Neural cell (in vitro differentiated cells): ENCODE data around the gene NPR2. TPM values are rescaled to one million over a fixed set of nuclear protein-coding genes. Genes with fewer than 3 reads are reported as not detected.

Source experiments
- H2AFZ ChIP-seq: fragments of 200-600, 300-800 bp; sonication (generic), shearing (Covaris generic); 2 replicates; pipeline ENCODE4 v1.6.0; 2014; ENCODE audit warnings: low read depth, mild to moderate bottlenecking, antibody characterized with exemption, low read length, moderate library complexity
- H3F3A ChIP-seq: fragments of 200-600 bp; shearing (Covaris generic); 2 replicates; pipeline ENCODE4 v1.6.1; 2016; ENCODE audit warnings: mild to moderate bottlenecking, moderate library complexity, mixed read lengths, antibody characterized with exemption, low read length; ENCODE audit not compliant: insufficient read depth, poor library complexity, severe bottlenecking
- H3K27ac ChIP-seq: fragments of 200-600, 300-800 bp; sonication (generic), shearing (Covaris generic); 2 replicates; pipeline ENCODE4 v1.5.1; 2014; ENCODE audit warnings: mild to moderate bottlenecking, low read length, moderate library complexity
- H3K27me3 ChIP-seq: fragments of 300-800, 200-600 bp; sonication (generic), shearing (Covaris generic); 2 replicates; pipeline ENCODE4 v1.6.0; 2014; ENCODE audit warnings: mild to moderate bottlenecking, low read depth, low read length, moderate library complexity; ENCODE audit not compliant: insufficient read depth
- H3K36me3 ChIP-seq: fragments of 300-800, 200-600 bp; sonication (generic), shearing (Covaris generic); 2 replicates; pipeline ENCODE4 v1.5.1; 2014; ENCODE audit warnings: mild to moderate bottlenecking, antibody characterized with exemption, low read length, moderate library complexity; ENCODE audit not compliant: insufficient read depth
- H3K4me2 ChIP-seq: fragments of 300-800, 200-600 bp; sonication (generic), shearing (Covaris generic); 2 replicates; pipeline ENCODE4 v1.6.0; 2014; ENCODE audit warnings: mild to moderate bottlenecking, low read length
- H3K4me3 ChIP-seq: fragments of 300-800, 200-600 bp; sonication (generic), shearing (Covaris generic); 2 replicates; pipeline ENCODE4 v1.5.1; 2014; ENCODE audit warnings: mild to moderate bottlenecking, low read length, moderate library complexity
- H3K79me2 ChIP-seq: fragments of 200-600 bp; shearing (Covaris generic); replicated peaks from 2 replicates; pipeline ENCODE4 v1.6.0; 2014; ENCODE audit warnings: mild to moderate bottlenecking, low read length, moderate library complexity; ENCODE audit not compliant: insufficient read depth
- H3K9ac ChIP-seq: fragments of 300-800, 200-600 bp; sonication (generic), shearing (Covaris generic); 2 replicates; pipeline ENCODE4 v1.6.1; 2016; ENCODE audit warnings: mild to moderate bottlenecking, low read length, mixed read lengths
- H3K9me2 ChIP-seq: fragments of 200-600 bp; shearing (Covaris generic); 2 replicates; pipeline ENCODE4 v1.6.1; 2016; ENCODE audit warnings: mild to moderate bottlenecking, low read length, mixed read lengths; ENCODE audit not compliant: insufficient read depth
- H3K9me3 ChIP-seq: fragments of 200-600, 300-800 bp; sonication (generic), shearing (Covaris generic); 2 replicates; pipeline ENCODE4 v1.6.1; 2016; ENCODE audit warnings: mild to moderate bottlenecking, mixed run types, low read length, moderate library complexity, mixed read lengths
- H4K20me1 ChIP-seq: fragments of 200-600 bp; shearing (Covaris generic); 2 replicates; pipeline ENCODE4 v1.6.1; 2016; ENCODE audit warnings: mild to moderate bottlenecking, mixed run types; ENCODE audit not compliant: insufficient read depth
- CTCF ChIP-seq: fragments of 450-650 bp; IDR thresholded peaks from 2 replicates; pipeline ENCODE4 v1.5.1; 2014; ENCODE audit warnings: antibody characterized with exemption, mild to moderate bottlenecking, moderate library complexity; ENCODE audit not compliant: poor library complexity, severe bottlenecking
- EP300 ChIP-seq: fragments of 450-650 bp; conservative IDR thresholded peaks from 2 replicates; pipeline ENCODE4 v1.6.1; 2014; ENCODE audit warnings: antibody characterized with exemption, mild to moderate bottlenecking, moderate library complexity; ENCODE audit not compliant: poor library complexity, severe bottlenecking
- EZH2 ChIP-seq: fragments of 200-600, 300-800 bp; shearing (Covaris generic), sonication (generic); IDR thresholded peaks from 2 replicates; pipeline ENCODE4 v1.6.1; 2014; ENCODE audit warnings: antibody characterized with exemption, low read length, borderline replicate concordance, mild to moderate bottlenecking; ENCODE audit not compliant: insufficient read depth, poor library complexity, severe bottlenecking
- MXI1 ChIP-seq: fragments of 450-650 bp; conservative IDR thresholded peaks from 2 replicates; pipeline ENCODE4 v1.6.1; 2014; ENCODE audit warnings: antibody characterized with exemption, mild to moderate bottlenecking; ENCODE audit not compliant: poor library complexity, severe bottlenecking
- POLR2AphosphoS5 ChIP-seq: IDR thresholded peaks from 2 replicates; pipeline ENCODE4 v1.6.1; 2012
- RAD21 ChIP-seq: fragments of 450-650 bp; conservative IDR thresholded peaks from 2 replicates; pipeline ENCODE4 v1.6.1; 2014; ENCODE audit warnings: antibody characterized with exemption, mild to moderate bottlenecking, moderate library complexity
- SMC3 ChIP-seq: fragments of 450-650 bp; conservative IDR thresholded peaks from 2 replicates; pipeline ENCODE4 v1.6.1; 2014; ENCODE audit warnings: antibody characterized with exemption, mild to moderate bottlenecking, moderate library complexity; ENCODE audit not compliant: poor library complexity
- TAF1 ChIP-seq: IDR thresholded peaks from 2 replicates; pipeline ENCODE4 v1.6.1; 2012; ENCODE audit warnings: low read depth
- polyA plus RNA-seq: library from polyadenylated mRNA; depleted of rRNA; stranded (reverse); fragments of >200 nt; gene quantifications from 2 replicates; pipeline ENCODE4 v1.2.3, GENCODE V29; 2014
- TF ChIP-seq, protein P1 (sequence below): IDR thresholded peaks from 2 replicates; pipeline ENCODE4 v1.6.1; 2012; ENCODE audit warnings: borderline replicate concordance

Gene NPR2
- polyA plus RNA-seq, 1 donor from 2014 or later = 9.6 TPM

DNA sequence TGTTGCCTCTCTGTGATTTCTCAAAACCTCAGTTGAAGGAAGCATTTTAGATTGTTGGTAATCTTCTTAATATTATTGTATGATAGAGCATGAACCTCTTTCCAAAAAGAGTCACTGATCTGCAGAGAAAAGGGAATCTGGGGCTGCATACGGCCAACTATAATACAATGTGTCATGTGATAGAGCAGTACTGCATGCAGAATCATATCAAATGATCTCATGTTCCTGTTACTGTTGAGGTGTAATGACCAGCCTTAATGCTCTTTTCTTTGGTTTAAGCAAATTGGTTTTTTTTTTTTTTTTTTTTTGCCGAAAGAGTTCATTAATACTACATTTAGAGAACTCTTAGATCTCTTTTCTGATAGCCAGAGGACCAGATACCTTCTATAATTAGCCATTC is 24.4 kb upstream of the NPR2 start:
- Histone ChIP-seq H3K9me3 (no peaks in the 10 kb centered on the region), H3K27me3 (no peaks in the 10 kb centered on the region), H3K4me3 (no peak overlapping the region), H3K4me2 (no peak overlapping the region), H2AFZ (no peak overlapping the region), H3K27ac (no peak overlapping the region), H3F3A (no peaks in the 10 kb centered on the region), H3K9ac (no peak overlapping the region), H4K20me1 (no peaks in the 10 kb centered on the region), H3K79me2 (peaks cover 3% of the 10 kb centered on the region), H3K36me3 (no peaks in the 10 kb centered on the region), H3K9me2 (no peaks in the 10 kb centered on the region)
- no peak for TF ChIP-seq RAD21
- no peak for TF ChIP-seq EZH2

- Histone ChIP-seq H3F3A (no peaks in the 10 kb centered on the region), H2AFZ (no peak overlapping the region), H4K20me1 (no peaks in the 10 kb centered on the region), H3K27ac (no peak overlapping the region), H3K79me2 (peaks cover 3% of the 10 kb centered on the region), H3K9ac (no peak overlapping the region), H3K9me3 (no peaks in the 10 kb centered on the region), H3K4me2 (no peak overlapping the region), H3K27me3 (no peaks in the 10 kb centered on the region), H3K4me3 (no peak overlapping the region), H3K9me2 (no peaks in the 10 kb centered on the region), H3K36me3 (no peaks in the 10 kb centered on the region)
- no peak for TF ChIP-seq SMC3
- TF ChIP-seq POLR2AphosphoS5 = no peak
- TF ChIP-seq TAF1 = no peak
- no peak for TF ChIP-seq RAD21
- TF ChIP-seq CTCF = no peak
- no peak for TF ChIP-seq EZH2
- TF ChIP-seq EP300 = no peak
- TF ChIP-seq, protein P1, sequence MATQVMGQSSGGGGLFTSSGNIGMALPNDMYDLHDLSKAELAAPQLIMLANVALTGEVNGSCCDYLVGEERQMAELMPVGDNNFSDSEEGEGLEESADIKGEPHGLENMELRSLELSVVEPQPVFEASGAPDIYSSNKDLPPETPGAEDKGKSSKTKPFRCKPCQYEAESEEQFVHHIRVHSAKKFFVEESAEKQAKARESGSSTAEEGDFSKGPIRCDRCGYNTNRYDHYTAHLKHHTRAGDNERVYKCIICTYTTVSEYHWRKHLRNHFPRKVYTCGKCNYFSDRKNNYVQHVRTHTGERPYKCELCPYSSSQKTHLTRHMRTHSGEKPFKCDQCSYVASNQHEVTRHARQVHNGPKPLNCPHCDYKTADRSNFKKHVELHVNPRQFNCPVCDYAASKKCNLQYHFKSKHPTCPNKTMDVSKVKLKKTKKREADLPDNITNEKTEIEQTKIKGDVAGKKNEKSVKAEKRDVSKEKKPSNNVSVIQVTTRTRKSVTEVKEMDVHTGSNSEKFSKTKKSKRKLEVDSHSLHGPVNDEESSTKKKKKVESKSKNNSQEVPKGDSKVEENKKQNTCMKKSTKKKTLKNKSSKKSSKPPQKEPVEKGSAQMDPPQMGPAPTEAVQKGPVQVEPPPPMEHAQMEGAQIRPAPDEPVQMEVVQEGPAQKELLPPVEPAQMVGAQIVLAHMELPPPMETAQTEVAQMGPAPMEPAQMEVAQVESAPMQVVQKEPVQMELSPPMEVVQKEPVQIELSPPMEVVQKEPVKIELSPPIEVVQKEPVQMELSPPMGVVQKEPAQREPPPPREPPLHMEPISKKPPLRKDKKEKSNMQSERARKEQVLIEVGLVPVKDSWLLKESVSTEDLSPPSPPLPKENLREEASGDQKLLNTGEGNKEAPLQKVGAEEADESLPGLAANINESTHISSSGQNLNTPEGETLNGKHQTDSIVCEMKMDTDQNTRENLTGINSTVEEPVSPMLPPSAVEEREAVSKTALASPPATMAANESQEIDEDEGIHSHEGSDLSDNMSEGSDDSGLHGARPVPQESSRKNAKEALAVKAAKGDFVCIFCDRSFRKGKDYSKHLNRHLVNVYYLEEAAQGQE = no peak
- no peak for TF ChIP-seq MXI1
These were observed 23.9 kb upstream of the NPR2 start for GRCh38 chr9:35767458-35767857.

DNA sequence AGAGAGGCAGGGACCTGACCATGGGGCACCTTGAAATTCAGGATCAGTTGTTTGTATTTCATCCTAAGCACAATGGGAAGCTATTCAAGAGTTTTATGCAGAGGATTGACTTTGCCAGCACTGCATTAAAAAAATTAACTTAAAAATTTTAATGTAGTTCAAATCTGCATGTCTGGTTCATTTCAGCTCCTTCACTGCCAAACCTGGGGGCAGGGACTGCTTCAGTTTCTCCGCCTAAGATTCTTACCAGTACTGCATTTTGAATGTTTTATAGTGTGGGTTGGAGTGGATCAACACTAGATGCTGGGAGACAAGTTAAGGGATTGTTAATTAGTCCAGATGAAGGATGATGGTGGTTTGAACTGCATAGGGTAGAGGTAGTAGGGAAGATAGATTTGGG is 21.6 kb upstream of the NPR2 start:
- H3K27me3 ChIP-seq = no peaks in the 10 kb centered on the region
- no peaks in the 10 kb centered on the region for H3K36me3 ChIP-seq
- no peak overlapping the region for H3K4me2 ChIP-seq
- no peaks in the 10 kb centered on the region for H3K9me2 ChIP-seq
- no peaks in the 10 kb centered on the region for H4K20me1 ChIP-seq
- TF ChIP-seq EZH2 (no peak), MXI1 (no peak), SMC3 (no peak), RAD21 (no peak), CTCF (no peak), POLR2AphosphoS5 (no peak), TAF1 (no peak), EP300 (no peak)
- TF ChIP-seq, protein P1 = no peak
- H3K4me3 ChIP-seq = no peak overlapping the region
- H2AFZ ChIP-seq = no peak overlapping the region
- peaks cover 3% of the 10 kb centered on the region for H3K79me2 ChIP-seq
- no peaks in the 10 kb centered on the region for H3F3A ChIP-seq
- H3K9ac ChIP-seq = no peak overlapping the region
- H3K27ac ChIP-seq = no peak overlapping the region
- H3K9me3 ChIP-seq = no peaks in the 10 kb centered on the region
